HepG2 (cell line): ENCODE measurements around the gene KRT79. TPM values are rescaled to one million over a fixed set of nuclear protein-coding genes. Genes with fewer than 3 reads are reported as not detected.

Source experiments
- ATAC-seq: fragments of 200-7000 bp; cut with Tn5 transposase; 3 replicates; pipeline ENCODE4 v1.9.1; 2020; ENCODE audit warnings: mild to moderate bottlenecking, moderate library complexity
- BruUV-seq: library from RNA; stranded (reverse); fragments of 400-500 nt; replicated peaks from 2 replicates; lab custom pipeline; 2021; lab: Mats Ljungman, UMichigan
- CTCF ChIA-PET: fragments of 300-600 bp; formaldehyde crosslinking; extraction: SDS; loops from one replicate; lab custom pipeline; 2021; ENCODE audit warnings: low total read pairs, inconsistent platforms, low intra/inter-chr PET ratio; lab: Yijun Ruan, JAX
- POLR2A ChIA-PET: fragments of 350-600 bp; sonication (Branson Sonifier 250); formaldehyde crosslinking; loops from one replicate; lab custom pipeline; 2020; ENCODE audit warnings: antibody characterized with exemption, inconsistent platforms; lab: Yijun Ruan, JAX
- DNase-seq: peaks from one replicate; pipeline ENCODE4 v3.0.0-alpha.2; 2015; ENCODE audit warnings: low spot score
- FAIRE-seq: peaks from 3 replicates; lab custom pipeline; 2011; peaks lifted over from hg19 to GRCh38; lab: Jason Lieb, UNC
- H2AFZ ChIP-seq: one replicate; pipeline ENCODE4 v1.6.1; 2011; ENCODE audit warnings: low read length, inconsistent platforms
- H3K27ac ChIP-seq: fragments of 300-600 bp; 3 replicates; pipeline ENCODE4 v1.8.0; 2011; ENCODE audit warnings: mixed run types, mild to moderate bottlenecking, mixed read lengths, low read length, inconsistent platforms; ENCODE audit not compliant: insufficient read depth; ENCODE audit errors: extremely low read length
- H3K27me3 ChIP-seq, 2 experiments: fragments of 200-600 bp in 1 of 2; 2 replicates in 1 of 2; 3 replicates in 1 of 2; pipeline versions ENCODE4 v1.6.0 to v1.8.0; 2011; ENCODE audit warnings: low read length in 2 of 2, mild to moderate bottlenecking in 2 of 2, moderate library complexity in 2 of 2, inconsistent platforms in 1 of 2; ENCODE audit not compliant: insufficient read depth in 2 of 2, control insufficient read depth in 1 of 2
- H3K36me3 ChIP-seq, 2 experiments: fragments of 200-600 bp in 1 of 2; replicated peaks in 1 of 2; 2 replicates in 1 of 2; 3 replicates in 1 of 2; pipeline versions ENCODE4 v1.5.1 to v1.8.0; 2011; ENCODE audit warnings: low read length in 2 of 2, inconsistent platforms in 1 of 2; ENCODE audit not compliant: insufficient read depth in 2 of 2, control insufficient read depth in 1 of 2
- H3K4me1 ChIP-seq: 2 replicates; pipeline ENCODE4 v1.5.1; 2012; ENCODE audit warnings: low read length, inconsistent platforms; ENCODE audit not compliant: insufficient read depth
- H3K4me2 ChIP-seq: 2 replicates; pipeline ENCODE4 v1.6.0; 2011; ENCODE audit warnings: low read depth, low read length, inconsistent platforms
- H3K4me3 ChIP-seq, 3 experiments: fragments of 200-600 bp in 1 of 3; sonication (generic), shearing (Covaris generic) in 1 of 3; replicated peaks in 1 of 3; 2 replicates each; pipeline ENCODE4 v1.5.1; 2011 to 2016; ENCODE audit warnings: low read length in 3 of 3, inconsistent platforms in 2 of 3, low read depth in 2 of 3, mild to moderate bottlenecking in 2 of 3, control low read depth in 1 of 3, mixed read lengths in 1 of 3; ENCODE audit not compliant: insufficient read depth in 1 of 3
- H3K79me2 ChIP-seq: one replicate; pipeline ENCODE4 v1.6.1; 2011; ENCODE audit warnings: low read length, inconsistent platforms; ENCODE audit not compliant: insufficient read depth
- H3K9ac ChIP-seq: 2 replicates; pipeline ENCODE4 v1.6.0; 2011; ENCODE audit warnings: mild to moderate bottlenecking, low read depth, low read length, inconsistent platforms; ENCODE audit not compliant: insufficient read depth
- H3K9me3 ChIP-seq: 2 replicates; pipeline ENCODE4 v1.5.1; 2012; ENCODE audit warnings: mild to moderate bottlenecking, low read length
- H4K20me1 ChIP-seq: 2 replicates; pipeline ENCODE4 v1.6.0; 2011; ENCODE audit warnings: inconsistent platforms, mild to moderate bottlenecking, low read length, moderate library complexity; ENCODE audit not compliant: insufficient read depth
- ELF4 ChIP-seq: sonication (generic); formaldehyde crosslinking; IDR thresholded peaks from 2 replicates; pipeline ENCODE4 v1.5.0; 2020; ENCODE audit warnings: missing genetic modification reagents, mild to moderate bottlenecking, moderate library complexity, borderline replicate concordance
- FLYWCH1 ChIP-seq: sonication (generic); formaldehyde crosslinking; IDR thresholded peaks from 2 replicates; pipeline ENCODE4 v1.8.1; 2023; ENCODE audit warnings: mild to moderate bottlenecking, missing genetic modification reagents
- FOXK1 ChIP-seq: sonication (generic); formaldehyde crosslinking; IDR thresholded peaks from 2 replicates; pipeline ENCODE4 v1.4.0; 2020; ENCODE audit warnings: low read depth, missing genetic modification reagents, borderline replicate concordance
- GFI1 ChIP-seq: sonication (generic); formaldehyde crosslinking; IDR thresholded peaks from 2 replicates; pipeline ENCODE4 v1.5.0; 2020; ENCODE audit warnings: missing genetic modification reagents, mild to moderate bottlenecking, borderline replicate concordance
- MAFK ChIP-seq, 2 experiments: IDR thresholded peaks in 1 of 2; conservative IDR thresholded peaks in 1 of 2; 2 replicates each; pipeline ENCODE4 v1.6.1; 2011; ENCODE audit warnings: improper control_type of control experiment in 2 of 2, low read length in 2 of 2
- POLR2AphosphoS5 ChIP-seq: IDR thresholded peaks from 2 replicates; pipeline ENCODE4 v1.6.1; 2012; ENCODE audit warnings: low read depth, low read length
- SP140L ChIP-seq: sonication (generic); formaldehyde crosslinking; IDR thresholded peaks from 2 replicates; pipeline ENCODE4 v1.4.0; 2020; ENCODE audit warnings: missing genetic modification reagents, borderline replicate concordance
- SPEN ChIP-seq: sonication (generic); formaldehyde crosslinking; IDR thresholded peaks from 2 replicates; pipeline ENCODE4 v1.5.1; 2020; ENCODE audit warnings: low read depth, mild to moderate bottlenecking, missing genetic modification reagents
- SRSF1 ChIP-seq: fragments of 200-400 bp; formaldehyde crosslinking; optimal IDR thresholded peaks from 2 replicates; pipeline ENCODE3; 2017; ENCODE audit warnings: mild to moderate bottlenecking, low read depth, low read length, moderate library complexity
- ZNF235 ChIP-seq: sonication (generic); formaldehyde crosslinking; IDR thresholded peaks from 2 replicates; pipeline ENCODE4 v1.8.1; 2023; ENCODE audit warnings: mild to moderate bottlenecking, missing genetic modification reagents, borderline replicate concordance
- ZNF256 ChIP-seq: sonication (generic); formaldehyde crosslinking; conservative IDR thresholded peaks from 2 replicates; pipeline ENCODE4 v1.4.0; 2020; ENCODE audit warnings: missing genetic modification reagents
- ZNF615 ChIP-seq: sonication (generic); formaldehyde crosslinking; IDR thresholded peaks from 2 replicates; pipeline ENCODE4 v1.5.0; 2020; ENCODE audit warnings: mild to moderate bottlenecking, missing genetic modification reagents, borderline replicate concordance
- ZNF740 ChIP-seq: sonication (generic); formaldehyde crosslinking; IDR thresholded peaks from 2 replicates; pipeline ENCODE4 v1.4.0; 2020; ENCODE audit warnings: missing genetic modification reagents
- ZNF839 ChIP-seq: sonication (generic); formaldehyde crosslinking; IDR thresholded peaks from 2 replicates; pipeline ENCODE4 v1.4.0; 2020; ENCODE audit warnings: missing genetic modification reagents, mild to moderate bottlenecking, borderline replicate concordance
- WGBS: methylation state at CpG from one replicate; pipeline ENCODE4 v1.1.6; 2017; ENCODE audit warnings: low lambda C conversion rate; 5-methylcytosine and 5-hydroxymethylcytosine counted together
- in situ Hi-C: cut with HindIII; loops from 2 replicates; pipeline ENCODE4 v1.10.0; 2017; ENCODE audit warnings: low pct_unique_long_range_greater_than_20kb; ENCODE audit not compliant: extremely low pct_ligation_motif_present
- intact Hi-C: fragments of 100-400 bp; cut with micrococcal nuclease; formaldehyde crosslinking; loops from one replicate; pipeline ENCODE4 v1.10.0; 2022; ENCODE audit not compliant: unreplicated experiment
- polyA plus RNA-seq, 8 experiments: library from polyadenylated mRNA; depleted of rRNA in 3 of 8; stranded (reverse) in 7 of 8; unstranded in 1 of 8; fragments of >200 nt; fragmentation: Illumina TruSeq in 4 of 8; extraction: Trizol in 4 of 8; gene quantifications; 2 replicates each; pipeline versions ENCODE4 v1.2.1 to v1.2.3, GENCODE V29; 2011 to 2016; ENCODE audit warnings: low read depth in 4 of 8, missing spikeins in 1 of 8, mixed read lengths in 1 of 8; ENCODE audit not compliant: insufficient read depth in 1 of 8
- total RNA-seq, 5 experiments: library from RNA; depleted of rRNA; stranded (reverse); fragments of >200 nt; fragmentation: Illumina TruSeq; extraction: Trizol; gene quantifications; 2 replicates each; pipeline ENCODE4 v1.2.3, GENCODE V29; 2016; ENCODE audit warnings: low read depth in 1 of 5
- TF ChIP-seq, protein P1 (sequence below): sonication (generic); formaldehyde crosslinking; IDR thresholded peaks from 2 replicates; pipeline ENCODE4 v1.5.1; 2020; ENCODE audit warnings: mild to moderate bottlenecking, missing genetic modification reagents, moderate library complexity
- TF ChIP-seq, protein P2 (sequence below): conservative IDR thresholded peaks from 2 replicates; pipeline ENCODE4 v1.6.1; 2018; ENCODE audit warnings: missing genetic modification reagents

The KRT79 gene
- total and polyA plus RNA-seq, 2 of the 13 experiments (the other 11 are each of a cell fraction or from before 2014, with no cell fraction given) = 0.09 TPM; not detected in 1

GRCh38 chr12:52771505-52771904 lies 62.6 kb downstream of the KRT79 start:
- Histone ChIP-seq H2AFZ (no peak overlapping the region), H3K27me3 (peaks cover 0 to 23% of the 10 kb centered on the region in 2 experiments; a peak in 4 of 5 replicates), H3K9ac (no peak overlapping the region), H3K9me3 (no peaks in the 10 kb centered on the region), H3K4me3 (no peak overlapping the region), H3K4me1 (no peaks in the 10 kb centered on the region)
- no TSS peak for BruUV-seq
- no peak for FAIRE-seq
- POLR2A ChIA-PET = no interaction called here
- no peak for ATAC-seq
- in situ Hi-C loops = no loop called here
- TF ChIP-seq SP140L (CRISPR knock-in tag) (no peak), FOXK1 (no peak), POLR2AphosphoS5 (no peak), ZNF256 (no peak), SPEN (CRISPR knock-in tag) (no peak), ELF4 (CRISPR knock-in tag) (no peak), GFI1 (no peak), ZNF839 (no peak), MAFK (conservative IDR thresholded peaks at IDR 0.05 in 1 of 2, IDR thresholded peaks at IDR 0.05 in 1 of 2; ENCODE audit: low read length in 2 of 2) (no peak), ZNF615 (no peak), ZNF235 (CRISPR knock-in tag) (no peak), FLYWCH1 (no peak), ZNF740 (CRISPR knock-in tag) (no peak), SRSF1 (no peak)
- TF ChIP-seq, protein P1, sequence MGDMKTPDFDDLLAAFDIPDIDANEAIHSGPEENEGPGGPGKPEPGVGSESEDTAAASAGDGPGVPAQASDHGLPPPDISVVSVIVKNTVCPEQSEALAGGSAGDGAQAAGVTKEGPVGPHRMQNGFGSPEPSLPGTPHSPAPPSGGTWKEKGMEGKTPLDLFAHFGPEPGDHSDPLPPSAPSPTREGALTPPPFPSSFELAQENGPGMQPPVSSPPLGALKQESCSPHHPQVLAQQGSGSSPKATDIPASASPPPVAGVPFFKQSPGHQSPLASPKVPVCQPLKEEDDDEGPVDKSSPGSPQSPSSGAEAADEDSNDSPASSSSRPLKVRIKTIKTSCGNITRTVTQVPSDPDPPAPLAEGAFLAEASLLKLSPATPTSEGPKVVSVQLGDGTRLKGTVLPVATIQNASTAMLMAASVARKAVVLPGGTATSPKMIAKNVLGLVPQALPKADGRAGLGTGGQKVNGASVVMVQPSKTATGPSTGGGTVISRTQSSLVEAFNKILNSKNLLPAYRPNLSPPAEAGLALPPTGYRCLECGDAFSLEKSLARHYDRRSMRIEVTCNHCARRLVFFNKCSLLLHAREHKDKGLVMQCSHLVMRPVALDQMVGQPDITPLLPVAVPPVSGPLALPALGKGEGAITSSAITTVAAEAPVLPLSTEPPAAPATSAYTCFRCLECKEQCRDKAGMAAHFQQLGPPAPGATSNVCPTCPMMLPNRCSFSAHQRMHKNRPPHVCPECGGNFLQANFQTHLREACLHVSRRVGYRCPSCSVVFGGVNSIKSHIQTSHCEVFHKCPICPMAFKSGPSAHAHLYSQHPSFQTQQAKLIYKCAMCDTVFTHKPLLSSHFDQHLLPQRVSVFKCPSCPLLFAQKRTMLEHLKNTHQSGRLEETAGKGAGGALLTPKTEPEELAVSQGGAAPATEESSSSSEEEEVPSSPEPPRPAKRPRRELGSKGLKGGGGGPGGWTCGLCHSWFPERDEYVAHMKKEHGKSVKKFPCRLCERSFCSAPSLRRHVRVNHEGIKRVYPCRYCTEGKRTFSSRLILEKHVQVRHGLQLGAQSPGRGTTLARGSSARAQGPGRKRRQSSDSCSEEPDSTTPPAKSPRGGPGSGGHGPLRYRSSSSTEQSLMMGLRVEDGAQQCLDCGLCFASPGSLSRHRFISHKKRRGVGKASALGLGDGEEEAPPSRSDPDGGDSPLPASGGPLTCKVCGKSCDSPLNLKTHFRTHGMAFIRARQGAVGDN (CRISPR knock-in tag) = no peak
- TF ChIP-seq, protein P2, sequence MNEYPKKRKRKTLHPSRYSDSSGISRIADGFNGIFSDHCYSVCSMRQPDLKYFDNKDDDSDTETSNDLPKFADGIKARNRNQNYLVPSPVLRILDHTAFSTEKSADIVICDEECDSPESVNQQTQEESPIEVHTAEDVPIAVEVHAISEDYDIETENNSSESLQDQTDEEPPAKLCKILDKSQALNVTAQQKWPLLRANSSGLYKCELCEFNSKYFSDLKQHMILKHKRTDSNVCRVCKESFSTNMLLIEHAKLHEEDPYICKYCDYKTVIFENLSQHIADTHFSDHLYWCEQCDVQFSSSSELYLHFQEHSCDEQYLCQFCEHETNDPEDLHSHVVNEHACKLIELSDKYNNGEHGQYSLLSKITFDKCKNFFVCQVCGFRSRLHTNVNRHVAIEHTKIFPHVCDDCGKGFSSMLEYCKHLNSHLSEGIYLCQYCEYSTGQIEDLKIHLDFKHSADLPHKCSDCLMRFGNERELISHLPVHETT = no peak
- TF ChIP-seq, all 625 proteins: peak for 0
- CTCF ChIA-PET = no interaction called here
- no peak for DNase-seq
- intact Hi-C loops = no loop called here
- 0% methylated on average over 4 of the region's 4 CpGs for WGBS
- Histone ChIP-seq H3K27ac (no peak overlapping the region), H3K79me2 (no peaks in the 10 kb centered on the region), H4K20me1 (no peaks in the 10 kb centered on the region), H3K4me2 (no peak overlapping the region), H3K36me3 (no peaks in the 10 kb centered on the region)
